ENCODE results near the gene SLC7A9. TPM values are rescaled to one million over a fixed set of nuclear protein-coding genes. Genes with fewer than 3 reads are reported as not detected.

The SLC7A9 gene
- polyA plus RNA-seq (ENCODE audit: insufficient read length in 4 of 4) = 10 to 100 TPM in 2 of 4 donors, 1 to 10 TPM in 1, under 1 TPM in 1; 0.98 to 14.5 (median 11.5) TPM

GRCh38 chr19:32869369-32869965, at the start of gene SLC7A9:
TSS of gene SLC7A9 (minus strand) at chr19:32869767. CDS start at chr19:32868534, 1,233 bp downstream.
- DNase-seq (ENCODE audit: low read depth in 4 of 4, low spot score in 3 of 4) = no peak

- DNase-seq (ENCODE audit: low read depth in 4 of 4, low spot score in 3 of 4) = no peak
Measured at GRCh38 chr19:32919365-32919764, 49.8 kb upstream of the SLC7A9 start.

GRCh38 chr19:32917616-32917996, 48.0 kb upstream of the SLC7A9 start:
- DNase-seq (ENCODE audit: low read depth in 4 of 4, low spot score in 3 of 4) = no peak

GRCh38 chr19:32916969-32917615, 47.5 kb upstream of the SLC7A9 start:
- DNase-seq (ENCODE audit: low read depth in 4 of 4, low spot score in 3 of 4) = no peak

- no peak for DNase-seq (ENCODE audit: low read depth in 4 of 4, low spot score in 3 of 4)
Measured at GRCh38 chr19:32914879-32915660, 45.5 kb upstream of the SLC7A9 start.

GRCh38 chr19:32911467-32911866, 41.9 kb upstream of the SLC7A9 start:
- no peak for DNase-seq (ENCODE audit: low read depth in 4 of 4, low spot score in 3 of 4)

GRCh38 chr19:32910874-32911273, 41.3 kb upstream of the SLC7A9 start:
- DNase-seq (ENCODE audit: low read depth in 4 of 4, low spot score in 3 of 4) = no peak

GRCh38 chr19:32910094-32910493, 40.5 kb upstream of the SLC7A9 start:
- no peak for DNase-seq (ENCODE audit: low read depth in 4 of 4, low spot score in 3 of 4)

GRCh38 chr19:32909257-32909656, 39.7 kb upstream of the SLC7A9 start:
- DNase-seq (ENCODE audit: low read depth in 4 of 4, low spot score in 3 of 4) = no peak

- DNase-seq (ENCODE audit: low read depth in 4 of 4, low spot score in 3 of 4) = no peak
Measured at GRCh38 chr19:32908641-32909190, 39.1 kb upstream of the SLC7A9 start.

- no peak for DNase-seq (ENCODE audit: low read depth in 4 of 4, low spot score in 3 of 4)
Measured at GRCh38 chr19:32902448-32902847, 32.9 kb upstream of the SLC7A9 start.

GRCh38 chr19:32901504-32902161, 32.1 kb upstream of the SLC7A9 start:
- DNase-seq (ENCODE audit: low read depth in 4 of 4, low spot score in 3 of 4) = no peak

- no peak for DNase-seq (ENCODE audit: low read depth in 4 of 4, low spot score in 3 of 4)
Measured at GRCh38 chr19:32896516-32897214, 27.1 kb upstream of the SLC7A9 start.

- DNase-seq (ENCODE audit: low read depth in 4 of 4, low spot score in 3 of 4) = no peak
Measured at GRCh38 chr19:32895384-32895783, 25.8 kb upstream of the SLC7A9 start.

- DNase-seq (ENCODE audit: low read depth in 4 of 4, low spot score in 3 of 4) = no peak
Measured at GRCh38 chr19:32891609-32892008, 22.0 kb upstream of the SLC7A9 start.

- no peak for DNase-seq (ENCODE audit: low read depth in 4 of 4, low spot score in 3 of 4)
Measured at GRCh38 chr19:32890841-32891240, 21.3 kb upstream of the SLC7A9 start.

GRCh38 chr19:32890326-32890725, 20.8 kb upstream of the SLC7A9 start:
- no peak for DNase-seq (ENCODE audit: low read depth in 4 of 4, low spot score in 3 of 4)

- DNase-seq (ENCODE audit: low read depth in 4 of 4, low spot score in 3 of 4) = no peak
Measured at GRCh38 chr19:32889137-32889934, 19.8 kb upstream of the SLC7A9 start.

GRCh38 chr19:32887572-32888215, 18.1 kb upstream of the SLC7A9 start:
- DNase-seq (ENCODE audit: low read depth in 4 of 4, low spot score in 3 of 4) = no peak
